Measurements from ENCODE around the gene CLCN5.

- TF ChIP-seq CTCF (tag by site-specific recombination; IDR thresholded peaks at IDR 0.05) (no peak), ZNF792 (tag by site-specific recombination; IDR thresholded peaks at IDR 0.05) (no peak), ZBTB7A (tag by site-specific recombination; IDR thresholded peaks at IDR 0.05; ENCODE audit: low read depth) (no peak), PBX3 (CRISPR knock-in tag; IDR thresholded peaks at IDR 0.05) (no peak), PRDM1 (tag by site-specific recombination; IDR thresholded peaks at IDR 0.05) (no peak), ZNF221 (tag by site-specific recombination; IDR thresholded peaks at IDR 0.05; ENCODE audit: borderline replicate concordance) (no peak), ZNF48 (tag by site-specific recombination; IDR thresholded peaks at IDR 0.05) (no peak), ATF2 (tag by site-specific recombination; IDR thresholded peaks at IDR 0.05; ENCODE audit: low read depth) (no peak), BCL11A (tag by site-specific recombination; IDR thresholded peaks at IDR 0.05; ENCODE audit: low read depth) (no peak), EGR2 (tag by site-specific recombination; IDR thresholded peaks at IDR 0.05; ENCODE audit: low read depth) (no peak), HIC1 (tag by site-specific recombination; IDR thresholded peaks at IDR 0.05) (no peak), ZNF121 (tag by site-specific recombination; IDR thresholded peaks at IDR 0.05) (no peak), PATZ1 (tag by site-specific recombination; IDR thresholded peaks at IDR 0.05) (no peak)
Measured at GRCh38 chrX:49878128-49878833, 44.1 kb upstream of the CLCN5 start.
